Renal cortical epithelial cell (primary cell): ENCODE results near the gene ANKRD33B. TPM values are rescaled to one million over a fixed set of nuclear protein-coding genes. Genes with fewer than 3 reads are reported as not detected.

Source experiments
- DNase-seq: peaks from one replicate; pipeline ENCODE4 v3.0.0-alpha.2; 2011; ENCODE audit warnings: low read depth
- total RNA-seq: library from RNA; depleted of rRNA; stranded (reverse); fragments of >200 nt; gene quantifications from 2 replicates; pipeline ENCODE4 v1.2.3, GENCODE V29; 2014

ANKRD33B gene
- total RNA-seq, 1 donor from 2014 or later, result 32.9 TPM

DNA sequence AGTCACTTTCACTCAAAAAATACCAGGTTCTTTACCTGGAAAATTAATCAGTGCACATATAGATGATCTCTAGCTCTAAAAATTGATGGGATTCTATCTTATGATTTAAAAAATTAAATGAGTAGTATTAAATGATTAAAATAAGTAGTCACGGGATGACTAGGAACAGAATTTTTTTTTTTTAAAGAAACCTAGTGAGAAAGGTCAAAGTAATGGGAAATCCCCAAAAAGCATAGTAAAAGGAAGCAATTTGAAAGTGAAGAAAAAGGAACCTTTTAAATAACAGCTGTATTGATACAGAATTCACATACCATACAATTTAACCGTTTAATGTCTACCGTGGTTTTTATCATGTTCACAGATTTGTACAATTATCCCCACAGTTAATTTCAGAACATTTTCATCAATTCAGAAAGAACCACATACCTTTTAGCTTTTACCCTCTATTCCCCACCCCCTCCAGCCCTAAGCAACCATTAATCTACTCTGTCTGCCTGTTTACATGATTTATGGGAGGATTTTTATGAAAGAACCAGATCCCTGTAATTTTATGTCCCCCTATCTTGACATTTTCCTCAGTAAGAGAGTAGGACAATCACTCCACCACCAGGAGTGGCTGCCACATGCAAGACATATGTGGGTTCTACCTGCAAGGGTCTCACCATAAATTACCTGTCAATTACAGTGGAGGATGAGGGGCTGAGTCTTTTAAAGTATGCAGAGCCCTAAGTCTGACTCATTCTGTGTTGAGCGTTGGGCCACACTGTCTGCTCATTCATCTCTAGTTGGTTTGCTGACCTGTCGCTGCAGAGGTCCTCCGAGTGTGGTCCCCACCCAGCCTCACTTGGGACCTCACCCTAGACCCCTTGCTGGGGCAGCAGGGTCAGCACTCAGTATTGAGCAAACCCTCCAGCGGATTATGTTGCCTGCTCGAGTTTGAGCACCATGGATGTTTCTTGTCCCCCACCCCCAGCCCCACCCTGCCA lies 16.0 kb downstream of the ANKRD33B start:
- no peak for DNase-seq

DNA sequence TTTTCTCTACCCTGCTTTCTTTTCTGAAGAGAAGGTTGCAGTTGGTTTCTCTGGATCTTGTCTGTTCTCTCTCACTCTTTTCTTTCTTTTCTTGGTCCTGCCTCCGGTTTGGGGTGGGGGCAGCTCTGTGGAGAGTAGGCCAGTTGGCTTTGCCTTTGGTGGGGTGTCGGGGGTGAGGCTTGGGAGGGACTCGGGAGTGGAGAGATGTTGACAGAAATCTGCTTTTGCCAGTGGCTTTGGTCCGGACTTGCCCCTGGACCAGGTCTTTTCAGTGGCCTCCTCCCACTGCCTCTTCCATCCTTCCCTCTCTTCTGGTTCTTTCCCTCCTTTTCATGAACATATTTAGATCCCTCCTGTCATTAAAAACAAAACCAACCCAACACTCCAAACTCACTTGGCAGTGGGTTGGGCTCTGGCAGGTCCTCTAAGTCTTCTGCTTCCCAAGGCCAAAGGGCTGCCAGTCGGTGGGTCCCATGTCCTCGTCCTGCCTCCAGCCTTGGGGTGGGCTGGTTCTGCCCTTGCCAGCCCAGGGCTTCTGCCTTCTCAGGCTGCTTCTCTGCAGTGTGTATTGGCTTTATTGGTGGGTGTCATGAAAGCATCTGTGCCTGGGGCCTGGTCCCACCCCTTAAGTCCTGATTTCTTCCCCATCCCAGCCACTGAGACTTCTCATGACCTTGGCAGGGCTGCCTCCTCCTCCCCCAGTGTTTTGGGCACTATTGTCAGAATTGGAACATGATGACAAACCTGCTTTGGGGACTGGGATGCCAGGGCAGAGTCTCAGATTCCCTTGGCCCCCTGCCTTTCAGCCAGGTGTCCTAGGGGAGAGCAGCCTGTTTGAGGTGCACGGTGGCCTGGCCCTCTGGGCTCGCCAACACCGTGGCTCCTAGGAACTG lies 16.9 kb downstream of the ANKRD33B start:
- no peak for DNase-seq

DNA sequence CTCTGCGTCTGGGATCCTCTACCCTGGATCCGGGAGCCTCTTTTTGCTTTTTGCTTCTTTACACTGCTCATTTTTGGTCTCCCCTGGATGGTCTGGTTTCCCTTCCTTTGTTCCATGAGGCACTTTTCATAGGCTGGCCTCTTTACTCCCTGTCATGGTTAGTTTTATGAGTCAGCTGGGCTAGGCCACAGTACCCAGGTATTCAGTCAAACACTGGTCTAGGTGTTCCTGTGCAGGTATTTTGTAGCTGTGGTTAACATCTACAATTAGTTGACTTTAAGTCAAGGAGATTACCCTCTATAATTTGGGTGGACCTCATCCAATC lies 17.5 kb downstream of the ANKRD33B start:
- DNase-seq, result no peak

DNA sequence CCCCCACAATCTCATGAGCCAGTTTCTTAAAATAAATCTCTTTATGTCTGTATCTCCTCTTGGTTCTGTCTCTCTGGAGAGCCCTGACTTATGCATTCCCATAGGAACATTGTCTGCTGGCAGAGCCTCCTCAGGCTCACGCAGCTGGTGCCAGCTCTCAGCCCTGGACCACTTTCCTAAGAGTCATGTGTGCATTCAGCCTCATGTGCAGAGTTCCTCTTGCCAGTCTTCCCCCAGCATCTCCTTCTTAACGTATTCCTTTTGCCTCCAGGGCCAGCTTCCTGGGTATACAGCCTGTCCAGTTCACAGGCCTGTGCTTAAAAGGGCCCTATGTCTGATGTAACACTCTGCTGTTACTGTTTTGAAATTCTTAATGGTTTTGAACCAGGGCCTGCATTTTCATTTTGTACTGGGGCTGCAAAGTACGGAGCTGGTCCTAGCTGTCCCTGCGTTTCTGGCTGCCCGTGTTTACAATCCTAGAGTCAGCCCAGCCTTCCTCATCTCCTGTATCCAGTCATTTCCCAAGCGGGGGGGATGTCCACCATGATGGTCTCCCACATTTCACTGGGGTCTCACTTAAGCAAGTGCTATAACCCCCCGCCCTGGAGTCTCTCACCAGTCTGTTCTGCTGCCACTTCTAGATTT lies 18.1 kb downstream of the ANKRD33B start:
- no peak for DNase-seq

DNA sequence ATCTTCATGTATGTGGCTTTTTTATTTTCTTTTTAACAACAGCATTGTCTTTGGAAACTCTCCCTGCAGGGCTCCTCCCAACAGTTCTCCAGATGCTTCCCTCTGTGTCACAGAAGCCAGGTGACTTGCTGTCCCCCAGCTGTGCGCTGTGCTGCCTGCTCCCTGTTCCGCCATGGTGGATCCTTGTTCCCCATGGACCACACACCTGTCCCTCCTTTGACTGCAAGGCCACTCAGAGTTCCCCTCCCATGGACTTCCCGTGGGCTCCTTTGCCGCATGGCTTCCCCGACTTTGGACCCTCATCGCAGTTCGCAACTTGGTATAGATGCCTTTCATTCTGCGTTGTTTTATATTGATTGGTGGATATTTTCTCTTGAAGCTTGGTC lies 18.6 kb downstream of the ANKRD33B start:
- DNase-seq, result no peak

DNA sequence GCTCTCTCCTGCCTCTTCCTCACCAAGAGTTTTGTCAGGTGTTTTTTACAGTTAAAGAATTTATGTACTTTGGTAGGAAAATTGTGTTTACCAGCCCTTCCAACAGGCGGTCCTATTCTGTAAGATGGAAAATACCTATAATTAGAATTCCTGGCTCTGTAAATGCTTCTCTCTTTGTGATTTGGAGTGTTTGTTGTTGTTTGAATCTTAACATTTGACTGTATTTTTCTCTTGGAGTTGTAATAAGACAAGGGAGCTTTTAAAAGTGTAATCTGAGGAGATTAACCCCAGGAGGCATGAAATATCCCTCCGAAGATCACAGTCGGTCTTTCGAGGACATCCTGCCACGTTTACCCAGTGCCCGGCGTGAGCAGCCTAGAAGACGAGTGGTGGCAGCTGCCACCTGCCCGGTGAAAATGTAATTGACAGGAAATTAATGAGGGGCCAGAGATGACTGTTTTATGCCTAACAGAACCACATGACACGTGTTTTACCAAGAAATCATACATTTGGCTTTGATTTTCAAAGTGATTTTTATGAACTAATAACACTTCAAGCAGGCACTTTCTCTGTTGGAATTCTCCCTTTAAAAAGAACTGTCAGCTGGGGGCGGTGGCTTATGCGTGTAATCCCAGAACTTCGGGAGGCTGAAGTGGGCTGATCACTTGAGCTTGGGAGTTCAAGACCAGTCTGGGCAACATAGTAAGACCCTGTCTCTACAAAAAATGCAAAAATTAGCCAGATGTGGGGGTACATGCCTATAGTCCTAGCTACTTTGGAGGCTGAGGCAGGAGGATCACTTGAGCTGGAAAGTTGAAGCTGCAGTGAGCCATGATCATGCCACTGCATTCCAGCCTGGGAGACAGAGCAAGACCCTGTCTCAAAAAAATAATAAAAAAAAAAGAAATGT lies 20.0 kb downstream of the ANKRD33B start:
- no peak for DNase-seq

DNA sequence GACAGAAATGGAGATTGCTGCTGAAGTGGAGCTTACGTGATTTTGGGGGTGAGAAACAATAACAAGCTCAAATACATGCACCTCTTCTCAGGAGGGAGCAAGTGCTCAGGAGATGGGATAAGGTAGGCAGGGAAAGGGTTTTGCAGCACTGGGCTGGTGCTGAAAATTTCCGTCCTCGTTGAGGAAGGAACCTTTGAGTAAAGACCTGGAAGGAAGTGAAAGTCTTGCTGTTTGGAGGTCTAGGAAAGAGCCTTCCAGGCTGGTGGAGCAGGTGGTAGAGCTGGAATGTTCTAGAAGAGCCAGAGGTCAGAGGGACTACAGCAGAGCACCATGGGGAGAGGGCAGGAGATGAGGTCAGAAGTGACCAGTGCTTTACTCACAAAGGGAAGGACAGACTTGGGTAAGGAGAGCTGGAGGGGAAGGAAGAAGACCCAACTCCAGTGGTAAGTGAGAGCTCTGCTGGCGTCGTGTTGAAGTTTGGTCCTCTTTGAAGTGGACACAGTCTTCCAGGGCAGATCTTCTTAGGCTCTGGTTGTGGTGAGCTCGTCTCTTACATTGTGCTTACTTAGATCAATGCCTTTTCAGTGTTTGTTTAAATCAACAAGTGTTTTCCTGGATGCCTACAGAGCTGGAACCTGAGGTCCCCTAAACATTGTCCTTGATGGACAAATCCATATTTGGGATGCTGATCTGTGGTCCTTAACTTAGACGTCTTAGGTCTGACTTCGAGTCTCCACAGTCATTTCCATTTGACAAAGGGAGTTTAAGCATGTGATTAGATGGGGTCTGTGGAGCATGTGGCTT lies 21.0 kb downstream of the ANKRD33B start:
- DNase-seq, result no peak

DNA sequence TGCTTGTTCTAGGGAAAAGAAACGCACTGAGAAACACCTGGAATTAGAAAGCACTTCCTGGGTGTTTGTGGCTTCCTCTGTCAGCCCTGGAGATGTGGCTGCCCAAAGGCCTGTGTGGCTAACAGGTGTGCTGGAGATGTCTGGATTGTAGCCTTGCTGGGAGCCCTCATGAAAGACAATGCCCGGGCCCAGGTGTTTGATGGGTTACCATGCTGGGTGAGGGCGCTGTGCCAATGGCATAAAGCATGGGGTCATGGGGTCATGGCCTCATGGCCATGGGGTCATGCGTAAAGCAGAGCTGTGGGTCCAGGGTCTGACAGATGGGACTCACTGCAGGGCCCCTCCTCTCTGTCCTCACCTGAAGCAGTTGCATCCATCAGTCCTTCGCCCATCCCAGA lies 21.6 kb downstream of the ANKRD33B start:
- DNase-seq, result no peak

DNA sequence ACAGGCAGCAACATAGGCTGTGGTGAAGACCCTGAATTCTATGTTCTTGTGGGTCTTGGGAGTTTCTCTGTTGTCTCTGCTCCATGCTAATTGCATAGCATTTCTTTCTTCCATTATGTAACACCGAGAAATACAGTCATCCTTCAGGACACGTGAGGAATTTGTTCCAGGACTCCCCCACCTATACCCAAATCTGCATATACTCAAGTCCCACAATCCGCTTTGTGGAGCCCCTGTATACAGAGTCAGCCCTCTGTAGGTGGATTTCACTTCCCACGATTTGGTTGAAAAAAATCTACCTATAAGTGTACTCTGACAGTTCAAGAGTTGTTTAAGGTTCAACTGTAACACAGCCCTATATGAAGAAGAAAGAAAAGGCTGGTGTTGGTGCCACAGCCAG lies 22.1 kb downstream of the ANKRD33B start:
- no peak for DNase-seq

DNA sequence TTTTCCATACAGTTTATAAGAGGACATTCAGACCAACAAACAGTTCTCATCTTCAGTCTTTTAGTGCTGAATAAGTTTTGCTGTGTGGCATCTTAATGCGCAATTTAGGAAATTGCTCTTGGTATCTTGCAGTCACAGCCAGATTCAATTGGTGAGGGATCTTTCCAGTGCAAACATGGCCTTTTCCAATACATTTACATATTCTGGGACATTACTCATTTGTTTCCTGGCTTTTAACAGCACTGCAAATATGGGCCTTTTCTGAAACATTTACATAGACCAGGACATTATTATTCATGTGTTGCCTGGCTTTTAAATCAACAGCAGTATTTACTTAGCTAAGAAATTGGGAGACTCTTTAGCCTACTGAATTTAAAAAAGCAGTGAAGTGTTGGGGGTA lies 22.7 kb downstream of the ANKRD33B start:
- no peak for DNase-seq

DNA sequence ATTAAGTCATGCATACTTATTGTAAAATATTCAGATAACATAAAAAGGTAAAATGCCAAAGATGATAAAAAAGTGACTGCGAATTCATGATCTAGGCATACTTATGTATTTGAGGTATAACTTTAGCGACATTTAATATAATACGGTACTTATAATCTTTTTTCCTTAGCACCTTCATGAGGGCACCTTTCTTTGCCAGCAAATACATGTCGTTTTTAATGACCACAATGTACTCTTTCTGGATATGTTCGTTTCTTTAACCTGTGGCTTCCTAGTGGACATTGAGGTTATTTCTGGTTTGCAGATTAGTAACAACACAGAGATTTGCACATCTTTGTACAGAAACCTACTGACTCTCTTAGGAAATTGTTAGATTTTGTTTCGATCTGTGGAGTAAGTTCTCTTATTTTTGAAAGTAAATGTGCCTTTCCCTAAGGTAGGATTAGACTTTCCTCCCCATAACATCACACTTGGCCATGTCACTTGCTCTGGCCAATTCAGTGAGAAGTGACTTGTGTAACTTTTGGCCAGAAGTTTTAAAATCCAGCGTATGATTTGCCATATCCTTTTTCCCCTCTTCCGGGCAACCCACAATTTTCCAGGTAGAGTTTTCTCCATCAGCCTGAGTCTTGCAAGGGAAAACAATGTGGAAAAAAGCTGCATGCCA lies 24.4 kb downstream of the ANKRD33B start:
- DNase-seq, result no peak

DNA sequence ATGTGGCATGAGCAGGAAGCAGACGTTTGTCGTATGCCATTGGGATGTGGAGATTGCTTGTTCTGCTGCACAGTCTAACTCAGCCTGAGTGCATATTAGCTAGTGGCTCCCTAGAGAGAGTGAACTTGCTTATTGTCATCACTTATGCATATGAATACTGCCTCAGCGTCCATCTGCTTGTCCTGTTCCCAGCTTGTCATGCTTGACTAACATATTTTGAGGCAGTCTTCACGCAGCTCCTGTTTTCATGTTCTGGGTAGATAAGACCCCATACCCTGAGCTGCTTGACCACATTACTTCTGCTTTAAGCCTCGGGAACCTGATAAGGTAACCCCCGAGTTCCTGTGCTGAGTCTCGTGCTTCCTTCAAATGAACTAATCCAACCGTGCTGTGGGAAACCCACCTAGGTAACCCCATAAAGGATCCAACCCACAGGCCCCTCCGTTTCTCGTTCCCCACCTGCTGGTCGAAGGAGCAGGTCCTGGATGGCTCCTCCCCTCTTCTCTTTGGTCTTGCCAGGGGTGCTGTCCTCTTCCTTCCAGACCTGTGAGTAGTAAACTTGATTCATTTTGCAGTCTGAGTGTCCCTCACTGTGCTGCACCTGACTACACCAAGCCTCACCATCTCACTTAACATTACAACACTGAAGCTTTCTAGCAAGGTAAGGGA lies 25.0 kb downstream of the ANKRD33B start:
- DNase-seq, result no peak

DNA sequence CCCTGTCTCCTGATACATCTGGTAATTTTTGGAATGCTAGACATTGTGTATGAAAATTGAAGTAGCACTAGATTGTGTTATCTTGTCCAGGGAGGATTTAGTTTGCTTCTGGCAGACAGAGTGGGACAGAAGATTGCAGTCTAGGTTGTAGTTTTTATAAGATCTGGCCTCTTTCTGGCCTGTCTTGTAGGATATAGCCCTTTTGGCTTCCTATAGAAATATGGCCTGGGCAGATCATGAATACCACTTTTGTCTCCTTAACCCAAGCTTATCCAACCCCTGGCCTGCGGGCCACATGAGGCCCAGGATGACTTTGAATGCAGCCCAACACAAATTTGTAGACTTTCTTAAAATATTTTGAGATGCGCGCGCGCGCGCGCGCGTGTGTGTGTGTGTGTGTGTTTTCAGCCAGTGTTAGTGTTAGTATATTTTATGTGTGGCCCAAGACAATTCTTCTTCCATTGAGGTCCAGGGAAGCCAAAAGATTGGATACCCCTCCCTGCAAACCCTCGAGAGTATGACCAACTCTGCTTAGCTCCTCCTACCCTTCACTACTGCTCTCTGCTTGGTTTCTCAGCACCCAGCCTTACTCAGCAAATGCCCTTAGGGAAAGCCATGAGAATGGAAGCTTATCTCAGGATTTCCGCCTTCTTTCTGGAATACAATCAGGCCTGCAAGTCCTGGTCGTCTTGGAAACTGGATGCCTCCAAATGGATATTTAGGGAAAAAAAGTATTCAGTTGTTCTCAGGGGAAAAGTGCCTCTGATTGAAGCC lies 26.5 kb downstream of the ANKRD33B start:
- peak; percentile 86 for DNase-seq

DNA sequence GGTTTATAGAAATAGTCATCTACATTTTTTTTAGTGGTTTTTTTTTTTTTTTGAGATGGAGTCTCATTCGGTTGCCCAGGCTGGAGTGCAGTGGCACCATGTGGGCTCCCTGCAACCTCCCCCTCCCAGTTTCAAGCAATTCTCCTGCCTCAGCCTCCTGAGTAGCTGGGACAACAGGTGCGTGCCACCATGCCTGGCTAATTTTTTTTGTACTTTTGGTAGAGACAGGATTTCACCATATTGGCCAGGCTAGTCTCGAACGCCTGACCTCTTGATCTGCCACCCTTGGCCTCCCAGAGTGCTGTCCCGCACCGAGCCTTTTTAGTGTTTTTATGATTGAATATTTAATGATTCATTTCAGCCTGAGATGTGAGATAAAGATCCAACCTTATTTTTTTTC lies 27.3 kb downstream of the ANKRD33B start:
- no peak for DNase-seq

DNA sequence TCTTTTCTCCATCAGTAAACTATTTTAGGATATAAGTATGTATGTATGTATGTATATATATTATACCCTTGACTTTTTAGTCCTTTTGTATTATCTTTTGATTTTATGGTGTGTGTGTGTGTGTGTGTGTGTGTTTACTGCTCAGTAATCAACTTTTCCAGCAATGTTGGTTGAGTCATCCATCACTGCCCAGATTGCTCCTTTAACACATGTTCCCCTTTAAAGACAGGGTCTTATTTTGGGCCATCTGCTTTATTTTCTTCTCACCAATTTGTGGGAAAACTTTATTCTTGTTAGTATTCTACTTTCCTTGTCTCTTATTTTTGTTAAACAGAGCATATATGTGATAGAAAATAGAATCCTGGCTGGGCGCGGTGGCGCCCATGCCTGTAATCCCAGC lies 28.1 kb downstream of the ANKRD33B start:
- no peak for DNase-seq

DNA sequence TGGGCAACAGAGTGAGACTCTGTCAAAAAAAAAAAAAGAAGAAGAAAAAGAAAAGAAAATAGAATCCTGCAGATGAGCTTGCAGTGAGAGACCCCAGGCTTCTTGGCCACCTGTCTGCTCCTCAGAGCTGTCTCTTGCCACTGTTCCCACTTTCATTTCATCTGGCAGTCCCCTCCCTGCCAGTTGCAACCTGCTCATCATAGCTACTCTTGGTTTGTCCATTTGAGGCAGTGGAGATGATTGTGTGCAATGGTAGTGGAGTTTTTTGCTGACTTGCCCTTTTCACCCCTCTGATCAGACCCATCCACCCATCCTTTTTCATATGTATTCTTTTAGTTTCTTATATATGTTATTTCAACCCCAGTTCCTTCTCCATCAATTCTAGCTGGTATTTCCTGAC lies 28.7 kb downstream of the ANKRD33B start:
- DNase-seq, result no peak

DNA sequence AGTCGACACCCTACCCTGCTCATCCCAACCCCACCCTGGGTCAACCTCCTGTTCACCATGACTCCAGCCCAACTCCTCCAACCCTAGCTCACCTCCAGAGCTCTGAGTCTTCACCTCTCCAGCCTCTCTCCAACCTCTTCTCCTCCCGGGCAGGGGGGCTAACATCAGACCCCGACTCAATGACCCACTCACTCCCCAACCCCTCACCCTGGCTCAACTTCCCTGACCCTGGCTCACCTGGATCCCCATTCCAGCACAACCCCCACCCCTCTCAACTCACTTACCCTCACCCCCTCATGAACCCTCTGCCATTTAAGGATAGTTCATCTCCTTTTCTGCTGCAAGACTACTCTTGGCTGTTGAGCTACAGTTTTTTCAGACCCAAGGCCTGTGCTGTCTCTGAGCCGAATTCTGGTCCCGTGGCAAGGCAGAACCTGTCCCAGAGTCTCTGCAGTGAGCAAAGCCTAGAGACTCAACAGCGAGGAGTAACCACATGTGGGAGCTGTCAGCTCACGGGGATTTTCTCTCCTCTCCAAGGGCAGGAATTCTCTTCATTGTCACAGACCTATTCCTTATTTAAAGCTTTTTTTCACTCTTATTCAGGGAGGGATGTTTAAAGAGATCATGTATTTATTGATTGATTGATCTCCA lies 29.8 kb downstream of the ANKRD33B start:
- DNase-seq, result no peak
